GM19035 (cell line): ENCODE data around the gene MSH5.
"Not testable (repeated sequence)": the region's sequence is repeated elsewhere in the genome, so short reads cannot be mapped to it uniquely, and the experiment has no call there.

Source experiments
- ATAC-seq: cut with Tn5 transposase; IDR thresholded peaks from one replicate; pipeline ENCODE4 v1.9.1; 2021; ENCODE audit not compliant: unreplicated experiment

MSH5 gene

DNA sequence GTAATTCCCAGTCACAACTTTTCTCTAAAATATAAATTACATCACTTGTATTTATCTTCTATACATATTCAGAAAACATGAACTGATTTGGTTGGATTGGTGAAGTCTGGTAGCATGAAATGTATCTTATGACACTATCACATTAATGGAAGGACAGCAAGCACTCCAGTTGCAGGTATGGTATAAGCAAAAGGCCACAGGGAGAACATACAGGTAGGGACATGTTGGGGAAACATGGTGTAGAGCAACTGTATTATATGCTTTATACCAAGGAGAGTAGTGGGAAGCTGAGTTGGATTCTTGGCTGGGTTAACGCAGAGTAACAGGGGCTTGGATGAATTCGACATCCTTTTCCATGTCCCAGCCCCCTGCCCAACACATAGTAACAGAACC lies 57.2 kb downstream of the MSH5 start:
- ATAC-seq: no peak

DNA sequence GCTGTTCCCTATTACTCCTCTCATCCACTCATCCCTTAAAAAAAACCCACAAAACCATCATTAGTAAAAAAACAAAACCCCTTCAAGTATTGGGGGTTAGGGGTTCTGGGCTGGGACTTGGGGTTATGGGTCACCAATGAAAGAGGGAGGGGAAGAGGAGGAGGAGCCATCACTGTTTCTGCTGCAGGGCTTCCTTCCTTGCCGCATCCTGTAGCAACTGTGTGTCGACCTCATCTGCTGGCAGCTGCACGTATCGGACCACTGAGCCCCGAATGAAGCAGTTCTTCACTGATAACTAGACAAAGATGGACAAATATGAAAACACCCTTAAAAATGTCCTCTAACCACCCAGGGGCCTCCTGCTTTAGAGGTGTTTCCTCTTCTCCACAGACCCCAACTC lies 57.8 kb downstream of the MSH5 start:
- ATAC-seq: no peak

- ATAC-seq: no peak
These were observed 60.0 kb downstream of the MSH5 start for GRCh38 chr6:31799781-31800180.

DNA sequence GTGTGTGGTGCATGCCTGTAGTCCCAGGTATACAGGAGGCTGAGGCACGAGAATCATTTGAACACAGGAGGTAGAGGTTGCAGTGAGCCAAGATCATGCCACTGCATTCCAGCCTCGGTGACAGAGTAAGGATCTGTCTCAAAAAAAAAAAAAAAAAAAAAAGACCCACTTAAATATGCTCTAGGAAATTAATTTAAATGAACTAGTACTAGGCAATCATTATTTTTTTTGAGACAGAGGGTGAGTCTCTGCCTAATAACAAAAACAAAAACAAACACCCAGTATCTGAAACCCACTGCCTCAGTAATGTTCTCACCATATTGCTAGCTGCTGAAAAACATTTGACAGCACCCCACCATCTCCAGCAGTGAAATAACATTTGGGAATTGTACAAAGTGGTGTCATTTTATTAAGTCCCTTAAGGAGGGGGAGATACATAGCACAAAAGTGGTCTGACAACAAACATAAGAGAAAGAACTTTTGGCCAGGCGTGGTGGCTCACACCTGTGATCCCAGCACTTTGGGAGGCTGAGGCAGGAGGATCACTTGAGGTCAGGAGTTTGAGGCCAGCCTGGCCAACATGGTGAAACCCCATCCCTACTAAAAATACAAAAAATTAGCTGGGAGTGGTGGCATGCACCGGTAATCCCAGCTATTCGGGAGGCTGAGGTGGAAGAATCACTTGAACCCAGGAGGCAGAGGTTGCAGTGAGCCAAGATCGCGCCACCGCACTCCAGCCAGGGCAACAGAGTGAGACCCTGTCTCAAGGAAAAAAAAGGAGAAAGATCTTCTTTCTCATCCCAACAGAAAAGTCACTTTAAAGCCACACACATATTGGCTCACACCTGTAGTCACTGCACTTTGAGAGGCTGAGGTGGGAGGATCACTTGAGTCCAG lies 61.5 kb downstream of the MSH5 start:
- ATAC-seq: not testable (repeated sequence)

GRCh38 chr6:31805939-31806469 lies 66.2 kb downstream of the MSH5 start:
- ATAC-seq: peak; percentile 11

- ATAC-seq: peak; percentile 91
These were observed 66.9 kb downstream of the MSH5 start, which contains the start of gene LSM2 for GRCh38 chr6:31806470-31807272. Gene LSM2 (minus strand): TSS chr6:31806966. CDS start chr6:31806757, 209 bp downstream.

DNA sequence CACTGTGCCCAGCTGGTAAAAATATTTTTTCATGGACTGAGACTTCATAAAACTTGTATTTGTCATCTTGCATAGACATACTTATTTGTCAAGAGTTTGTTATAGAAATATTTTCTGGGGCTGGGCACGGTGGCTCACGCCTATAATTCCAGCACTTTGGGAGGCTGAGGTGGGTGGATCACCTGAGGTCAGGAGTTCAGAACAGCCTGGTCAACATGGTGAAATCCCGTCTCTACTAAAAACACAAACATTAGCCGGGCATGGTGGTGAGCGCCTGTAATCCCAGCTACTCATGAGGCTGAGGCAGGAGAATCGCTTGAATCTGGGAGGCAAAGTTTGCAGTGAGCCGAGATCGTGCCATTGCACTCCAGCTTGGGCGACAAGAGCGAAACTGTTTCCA lies 68.8 kb downstream of the MSH5 start:
- ATAC-seq: not testable (repeated sequence)

GRCh38 chr6:31811645-31812044 lies 71.8 kb downstream of the MSH5 start:
- ATAC-seq: no peak
